H9 (cell line): ENCODE results near the gene LDLRAP1. TPM values are rescaled to one million over a fixed set of nuclear protein-coding genes. Genes with fewer than 3 reads are reported as not detected.

ENCODE experiments used
- DNase-seq: peaks from one replicate; pipeline ENCODE4 v3.0.0-alpha.2; 2017
- H2AFZ ChIP-seq: one replicate; pipeline ENCODE4 v1.6.1; 2013; ENCODE audit warnings: mild to moderate bottlenecking, low read length, control low read depth, moderate library complexity
- H2AK5ac ChIP-seq: 2 replicates; pipeline ENCODE4 v1.6.1; 2013; ENCODE audit warnings: low read length, control low read depth, mixed read lengths; ENCODE audit not compliant: insufficient read length
- H2BK120ac ChIP-seq: one replicate; pipeline ENCODE4 v1.6.1; 2013; ENCODE audit warnings: low read depth, mild to moderate bottlenecking, low read length, control low read depth, inconsistent platforms; ENCODE audit not compliant: poor library complexity, severe bottlenecking
- H2BK12ac ChIP-seq: 2 replicates; pipeline ENCODE4 v1.6.1; 2013; ENCODE audit warnings: low read length, control low read depth, mixed read lengths, low read depth; ENCODE audit not compliant: insufficient read length
- H2BK15ac ChIP-seq: 2 replicates; pipeline ENCODE4 v1.6.1; 2013; ENCODE audit warnings: low read depth, low read length, control low read depth
- H2BK20ac ChIP-seq: one replicate; pipeline ENCODE4 v1.6.1; 2013; ENCODE audit warnings: low read depth, mild to moderate bottlenecking, low read length, control low read depth, inconsistent platforms; ENCODE audit not compliant: poor library complexity, severe bottlenecking
- H2BK5ac ChIP-seq: 2 replicates; pipeline ENCODE4 v1.6.1; 2013; ENCODE audit warnings: low read length, control low read depth, mixed read lengths; ENCODE audit not compliant: insufficient read length
- H3K14ac ChIP-seq: 2 replicates; pipeline ENCODE4 v1.6.1; 2013; ENCODE audit warnings: low read length, control low read depth; ENCODE audit not compliant: insufficient read depth
- H3K18ac ChIP-seq: 2 replicates; pipeline ENCODE4 v1.6.1; 2013; ENCODE audit warnings: low read depth, mild to moderate bottlenecking, mixed read lengths, low read length, control low read depth; ENCODE audit not compliant: insufficient read length
- H3K23ac ChIP-seq: 2 replicates; pipeline ENCODE4 v1.6.1; 2013; ENCODE audit warnings: low read length, control low read depth, mixed read lengths, low read depth; ENCODE audit not compliant: insufficient read length
- H3K23me2 ChIP-seq: 2 replicates; pipeline ENCODE4 v1.6.1; 2013; ENCODE audit warnings: low read depth, mild to moderate bottlenecking, mixed read lengths, low read length, control low read depth; ENCODE audit not compliant: insufficient read length, poor library complexity, severe bottlenecking
- H3K27ac ChIP-seq: 2 replicates; pipeline ENCODE4 v1.5.1; 2013; ENCODE audit warnings: low read length, control low read depth, mixed read lengths, low read depth; ENCODE audit not compliant: insufficient read length
- H3K27me3 ChIP-seq: 2 replicates; pipeline ENCODE4 v1.6.1; 2013; ENCODE audit warnings: low read length, control low read depth, inconsistent platforms; ENCODE audit not compliant: insufficient read depth
- H3K4ac ChIP-seq: 2 replicates; pipeline ENCODE4 v1.6.1; 2013; ENCODE audit warnings: low read depth, mild to moderate bottlenecking, control low read depth, inconsistent platforms, low read length, moderate library complexity
- H3K4me1 ChIP-seq: 2 replicates; pipeline ENCODE4 v1.6.1; 2013; ENCODE audit warnings: low read length, control low read depth, inconsistent platforms; ENCODE audit not compliant: insufficient read depth
- H3K4me2 ChIP-seq: 2 replicates; pipeline ENCODE4 v1.6.1; 2013; ENCODE audit warnings: low read length, control low read depth, mixed read lengths; ENCODE audit not compliant: insufficient read length, insufficient read depth
- H3K56ac ChIP-seq: 2 replicates; pipeline ENCODE4 v1.6.1; 2013; ENCODE audit warnings: low read depth, mild to moderate bottlenecking, mixed read lengths, low read length, control low read depth; ENCODE audit not compliant: insufficient read length
- H3K79me1 ChIP-seq: 2 replicates; pipeline ENCODE4 v1.6.1; 2013; ENCODE audit warnings: low read depth, mild to moderate bottlenecking, moderate library complexity, low read length, control low read depth, inconsistent platforms; ENCODE audit not compliant: insufficient read depth, poor library complexity, severe bottlenecking
- H3K79me2 ChIP-seq: 2 replicates; pipeline ENCODE4 v1.6.1; 2013; ENCODE audit warnings: low read length, control low read depth, inconsistent platforms; ENCODE audit not compliant: insufficient read depth
- H3K9ac ChIP-seq: 2 replicates; pipeline ENCODE4 v1.6.1; 2013; ENCODE audit warnings: low read length, control low read depth, mixed read lengths; ENCODE audit not compliant: insufficient read length; ENCODE audit errors: extremely low read depth
- H3K9me3 ChIP-seq: one replicate; pipeline ENCODE4 v1.6.1; 2013; ENCODE audit warnings: low read depth, low read length, inconsistent platforms; ENCODE audit not compliant: control insufficient read depth
- H3T11ph ChIP-seq: one replicate; pipeline ENCODE4 v1.6.1; 2013; ENCODE audit warnings: mild to moderate bottlenecking, low read length, control low read depth, inconsistent platforms
- H4K20me1 ChIP-seq: one replicate; pipeline ENCODE4 v1.6.1; 2013; ENCODE audit not compliant: control insufficient read depth, insufficient read length, insufficient read depth
- H4K5ac ChIP-seq: 2 replicates; pipeline ENCODE4 v1.6.1; 2013; ENCODE audit warnings: low read depth, mild to moderate bottlenecking, mixed read lengths, low read length, control low read depth; ENCODE audit not compliant: insufficient read length
- H4K8ac ChIP-seq: replicated peaks from 2 replicates; pipeline ENCODE4 v1.6.1; 2013; ENCODE audit warnings: low read length, control low read depth, mixed read lengths, low read depth; ENCODE audit not compliant: insufficient read length
- H4K91ac ChIP-seq: 2 replicates; pipeline ENCODE4 v1.6.1; 2013; ENCODE audit warnings: low read depth, mild to moderate bottlenecking, moderate library complexity, mixed read lengths, low read length, control low read depth; ENCODE audit not compliant: insufficient read length
- H3K27ac Mint-ChIP-seq, 3 experiments: 2 replicates in 2 of 3; 3 replicates in 1 of 3; pipeline ENCODE4 v1.8.0; 2020 to 2021; ENCODE audit warnings: mixed read lengths in 3 of 3, mild to moderate bottlenecking in 1 of 3, moderate library complexity in 1 of 3
- H3K27me3 Mint-ChIP-seq: 2 replicates; pipeline ENCODE4 v1.8.0; 2021; ENCODE audit warnings: low read depth, mild to moderate bottlenecking, moderate library complexity, mixed read lengths
- H3K36me3 Mint-ChIP-seq, 3 experiments: 2 replicates in 2 of 3; 3 replicates in 1 of 3; pipeline ENCODE4 v1.8.0; 2020 to 2021; ENCODE audit warnings: low read depth in 3 of 3, mixed read lengths in 3 of 3; ENCODE audit not compliant: insufficient read depth in 1 of 3
- H3K4me1 Mint-ChIP-seq, 2 experiments: 2 replicates each; pipeline ENCODE4 v1.8.0; 2020; ENCODE audit warnings: mixed read lengths in 2 of 2
- H3K4me3 Mint-ChIP-seq, 2 experiments: 2 replicates in 1 of 2; 3 replicates in 1 of 2; pipeline ENCODE4 v1.8.0; 2020 to 2021; ENCODE audit warnings: mild to moderate bottlenecking in 2 of 2, mixed read lengths in 2 of 2, moderate library complexity in 1 of 2
- H3K9me3 Mint-ChIP-seq, 2 experiments: 2 replicates in 1 of 2; 3 replicates in 1 of 2; pipeline ENCODE4 v1.8.0; 2020; ENCODE audit warnings: mild to moderate bottlenecking in 2 of 2, mixed read lengths in 2 of 2, moderate library complexity in 1 of 2
- CTCF ChIP-seq: fragments of 200-600 bp; sonication (generic); conservative IDR thresholded peaks from 3 replicates; pipeline ENCODE4 v1.8.0; 2021; ENCODE audit warnings: antibody characterized with exemption, mild to moderate bottlenecking
- WGBS: extraction: QIAGEN DNeasy Blood & Tissue Kit; methylation state at CpG from one replicate; pipeline ENCODE4 v1.1.7; 2013; ENCODE audit warnings: missing lambda C conversion rate, low lambda C conversion rate, mixed read lengths; ENCODE audit not compliant: insufficient read length; ENCODE audit errors: extremely low coverage; 5-methylcytosine and 5-hydroxymethylcytosine counted together
- total RNA-seq: library from RNA; stranded (reverse); gene quantifications from 2 replicates; pipeline ENCODE4 v1.2.1, GENCODE V29; 2021

The LDLRAP1 gene
- total RNA-seq, 1 experiment from 2014 or later: 15.7 TPM

- Histone ChIP-seq H2AFZ (no peak overlapping the region), H4K5ac (no peak overlapping the region), H3K27ac (no peak overlapping the region), H3K23me2 (no peaks in the 10 kb centered on the region), H3K4ac (no peak overlapping the region), H3K27me3 (no peaks in the 10 kb centered on the region), H3K23ac (no peak overlapping the region), H3K14ac (no peak overlapping the region), H4K8ac (no peak overlapping the region), H2BK120ac (no peak overlapping the region), H3K9ac (no peak overlapping the region), H2BK15ac (no peak overlapping the region), H4K20me1 (no peaks in the 10 kb centered on the region), H2BK12ac (no peak overlapping the region), H3K4me2 (no peak overlapping the region), H2BK20ac (no peak overlapping the region), H3K18ac (no peak overlapping the region), H3K79me2 (no peaks in the 10 kb centered on the region), H2BK5ac (no peak overlapping the region), H3K4me1 (no peaks in the 10 kb centered on the region), H4K91ac (no peak overlapping the region), H3T11ph (no peak overlapping the region), H2AK5ac (no peak overlapping the region), H3K56ac (no peak overlapping the region), H3K79me1 (no peaks in the 10 kb centered on the region), H3K9me3 (no peaks in the 10 kb centered on the region)
- H3K36me3 Mint-ChIP-seq: peaks cover 0 to 30% (median 9%) of the 10 kb centered on the region in 3 experiments; a peak in 3 of 7 replicates
- peak overlapping the region in 1 of 3 experiments; percentile 41; a peak in 2 of 7 replicates for H3K27ac Mint-ChIP-seq
- WGBS: no CpG with 5 or more reads among the region's 8 CpGs
- DNase-seq: no peak
- no peaks in the 10 kb centered on the region for H3K9me3 Mint-ChIP-seq
- no peak overlapping the region for H3K4me3 Mint-ChIP-seq
- no peak for TF ChIP-seq CTCF
- peaks cover 17 to 30% of the 10 kb centered on the region in 2 experiments for H3K4me1 Mint-ChIP-seq
- no peaks in the 10 kb centered on the region for H3K27me3 Mint-ChIP-seq
Observed at GRCh38 chr1:25562101-25562927, 18.9 kb downstream of the LDLRAP1 start.
